ENCODE measurements around the gene PSEN2. TPM values are rescaled to one million over a fixed set of nuclear protein-coding genes. Genes with fewer than 3 reads are reported as not detected.

PSEN2 gene
- total RNA-seq, 2 experiments from 2014 or later, result 0.81 to 1.2 TPM

DNA sequence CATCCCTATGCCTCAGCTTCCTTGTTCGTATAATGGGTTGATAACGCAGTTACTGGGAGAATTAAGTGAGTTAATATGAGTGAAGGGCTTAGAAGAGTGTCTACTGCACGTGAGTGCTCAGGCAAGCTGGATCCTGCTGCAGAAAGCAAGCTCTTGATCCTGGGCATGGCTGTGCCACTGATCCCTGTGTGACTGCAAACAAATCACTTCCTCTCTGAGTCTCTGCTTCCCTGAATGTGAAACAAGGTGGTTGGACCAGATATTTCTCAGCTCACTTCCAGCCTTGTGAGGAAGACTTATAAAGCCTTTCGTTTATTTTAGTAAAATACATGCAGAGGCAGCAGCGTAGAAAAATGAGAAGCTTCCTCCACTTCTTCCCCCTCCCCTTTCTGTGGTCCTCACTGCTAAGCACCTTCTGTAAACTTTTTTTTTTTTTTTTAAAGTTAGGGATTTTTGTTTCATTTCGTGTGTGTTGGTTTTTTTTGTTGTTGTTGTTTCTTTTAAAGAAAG is 13.8 kb downstream of the PSEN2 start:
- H3K4me1 Mint-ChIP-seq (ENCODE audit: low read depth), result peaks cover 43% of the 10 kb centered on the region
- CTCF ChIA-PET, result interaction anchor here (0.9 kb wide), 1 partner anchor 59 kb away, joined by 3 read pairs; no protein-coding TSS in a partner anchor
- intact Hi-C loops (cut with DNase I, micrococcal nuclease), result no loop called here

DNA sequence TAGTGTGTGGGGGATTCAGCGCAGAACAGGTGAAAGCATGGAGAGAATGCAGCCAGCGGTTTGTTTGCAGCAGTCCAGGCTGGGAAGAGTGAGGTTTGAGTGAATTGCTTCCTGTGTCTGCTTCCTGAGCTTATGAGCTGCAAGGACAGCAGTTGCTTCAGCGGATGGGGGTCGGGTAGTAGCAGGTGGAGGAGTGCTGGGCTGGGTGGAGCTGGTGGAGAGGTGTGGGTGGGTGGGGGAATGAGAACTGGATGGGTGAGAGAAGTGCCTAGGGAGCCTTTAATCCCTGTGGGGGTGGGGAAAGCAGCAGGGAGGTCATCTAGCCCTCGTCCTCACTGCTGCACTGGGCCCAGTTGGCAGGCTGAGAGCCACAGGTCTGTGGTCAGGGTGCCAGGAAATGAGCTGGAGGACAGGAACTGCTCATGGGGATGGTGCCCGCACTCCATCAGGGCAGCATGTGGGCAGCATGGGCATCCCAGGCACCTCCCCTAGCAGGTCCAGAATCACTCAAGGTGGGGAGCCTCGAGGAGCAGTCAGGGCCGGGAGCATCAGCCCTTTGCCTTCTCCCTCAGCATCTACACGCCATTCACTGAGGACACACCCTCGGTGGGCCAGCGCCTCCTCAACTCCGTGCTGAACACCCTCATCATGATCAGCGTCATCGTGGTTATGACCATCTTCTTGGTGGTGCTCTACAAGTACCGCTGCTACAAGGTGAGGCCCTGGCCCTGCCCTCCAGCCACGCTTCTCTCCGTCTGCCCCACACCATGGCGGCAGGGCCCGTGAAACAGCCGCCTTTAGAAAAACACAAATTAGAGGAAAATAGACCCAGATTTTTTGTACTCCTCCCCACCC is 14.8 kb downstream of the PSEN2 start:
- ChIA-PET POLR2A (interaction anchor here (1.3 to 3.8 kb wide), 3 partner anchors 9 to 54 kb away, joined by 3 to 53 read pairs (median 6); partner anchors contain the start of gene COQ8A), CTCF (no interaction called here)
- intact Hi-C loops (cut with DNase I, micrococcal nuclease), result no loop called here
- Mint-ChIP-seq H3K4me3 (peak overlapping the region; percentile 27), H3K27ac (no peak overlapping the region), H3K9me3 (no peaks in the 10 kb centered on the region), H3K36me3 (ENCODE audit: low read depth) (no peaks in the 10 kb centered on the region), H3K27me3 (no peaks in the 10 kb centered on the region), H3K4me1 (ENCODE audit: low read depth) (peaks cover 43% of the 10 kb centered on the region)
- Histone ChIP-seq H3K4me3 (ENCODE audit: low read length) (no peak overlapping the region), H3K4me1 (ENCODE audit: insufficient read depth, low read length) (peaks cover 50% of the 10 kb centered on the region), H3K9me3 (ENCODE audit: control insufficient read depth in 1 of 2, insufficient read depth in 1 of 2, low read length in 2 of 2) (no peaks in the 10 kb centered on the region), H3K27me3 (ENCODE audit: control insufficient read depth in 1 of 2, insufficient read depth in 2 of 2, low read length in 2 of 2) (no peaks in the 10 kb centered on the region), H3K27ac (ENCODE audit: low read depth in 1 of 2, low read length in 2 of 2) (no peak overlapping the region), H3K36me3 (ENCODE audit: insufficient read depth, low read length) (no peaks in the 10 kb centered on the region)
- ATAC-seq (ENCODE audit: poor library complexity) (no peak), DNase-seq (peak in 1 of 14 experiments; percentile 24)
- TF ChIP-seq, protein P1, sequence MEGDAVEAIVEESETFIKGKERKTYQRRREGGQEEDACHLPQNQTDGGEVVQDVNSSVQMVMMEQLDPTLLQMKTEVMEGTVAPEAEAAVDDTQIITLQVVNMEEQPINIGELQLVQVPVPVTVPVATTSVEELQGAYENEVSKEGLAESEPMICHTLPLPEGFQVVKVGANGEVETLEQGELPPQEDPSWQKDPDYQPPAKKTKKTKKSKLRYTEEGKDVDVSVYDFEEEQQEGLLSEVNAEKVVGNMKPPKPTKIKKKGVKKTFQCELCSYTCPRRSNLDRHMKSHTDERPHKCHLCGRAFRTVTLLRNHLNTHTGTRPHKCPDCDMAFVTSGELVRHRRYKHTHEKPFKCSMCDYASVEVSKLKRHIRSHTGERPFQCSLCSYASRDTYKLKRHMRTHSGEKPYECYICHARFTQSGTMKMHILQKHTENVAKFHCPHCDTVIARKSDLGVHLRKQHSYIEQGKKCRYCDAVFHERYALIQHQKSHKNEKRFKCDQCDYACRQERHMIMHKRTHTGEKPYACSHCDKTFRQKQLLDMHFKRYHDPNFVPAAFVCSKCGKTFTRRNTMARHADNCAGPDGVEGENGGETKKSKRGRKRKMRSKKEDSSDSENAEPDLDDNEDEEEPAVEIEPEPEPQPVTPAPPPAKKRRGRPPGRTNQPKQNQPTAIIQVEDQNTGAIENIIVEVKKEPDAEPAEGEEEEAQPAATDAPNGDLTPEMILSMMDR (IDR thresholded peaks at IDR 0.05), result no peak

More for the DNA sequence above, 13.8 kb downstream of the PSEN2 start:
- H3K36me3 Mint-ChIP-seq (ENCODE audit: low read depth), result no peaks in the 10 kb centered on the region
- Histone ChIP-seq H3K27me3 (ENCODE audit: control insufficient read depth in 1 of 2, insufficient read depth in 2 of 2, low read length in 2 of 2) (no peaks in the 10 kb centered on the region), H3K4me1 (ENCODE audit: insufficient read depth, low read length) (peaks cover 50% of the 10 kb centered on the region), H3K27ac (ENCODE audit: low read depth in 1 of 2, low read length in 2 of 2) (no peak overlapping the region), H3K36me3 (ENCODE audit: insufficient read depth, low read length) (no peaks in the 10 kb centered on the region), H3K9me3 (ENCODE audit: control insufficient read depth in 1 of 2, insufficient read depth in 1 of 2, low read length in 2 of 2) (no peaks in the 10 kb centered on the region), H3K4me3 (ENCODE audit: low read length) (no peak overlapping the region)
- TF ChIP-seq, protein P1 (IDR thresholded peaks at IDR 0.05), result no peak
- H3K4me3 Mint-ChIP-seq, result peak overlapping the region; percentile 63
- no peaks in the 10 kb centered on the region for H3K9me3 Mint-ChIP-seq
- ATAC-seq (ENCODE audit: poor library complexity), result no peak
- no peaks in the 10 kb centered on the region for H3K27me3 Mint-ChIP-seq
- POLR2A ChIA-PET, result interaction anchor here (0.7 to 3.8 kb wide), 4 partner anchors 10 to 254 kb away, joined by 3 to 53 read pairs (median 5); partner anchors contain the start of gene COQ8A
- peak in 3 of 14 experiments; percentile 20 to 31 (median 20) for DNase-seq
- H3K27ac Mint-ChIP-seq, result peak overlapping the region; percentile 82

DNA sequence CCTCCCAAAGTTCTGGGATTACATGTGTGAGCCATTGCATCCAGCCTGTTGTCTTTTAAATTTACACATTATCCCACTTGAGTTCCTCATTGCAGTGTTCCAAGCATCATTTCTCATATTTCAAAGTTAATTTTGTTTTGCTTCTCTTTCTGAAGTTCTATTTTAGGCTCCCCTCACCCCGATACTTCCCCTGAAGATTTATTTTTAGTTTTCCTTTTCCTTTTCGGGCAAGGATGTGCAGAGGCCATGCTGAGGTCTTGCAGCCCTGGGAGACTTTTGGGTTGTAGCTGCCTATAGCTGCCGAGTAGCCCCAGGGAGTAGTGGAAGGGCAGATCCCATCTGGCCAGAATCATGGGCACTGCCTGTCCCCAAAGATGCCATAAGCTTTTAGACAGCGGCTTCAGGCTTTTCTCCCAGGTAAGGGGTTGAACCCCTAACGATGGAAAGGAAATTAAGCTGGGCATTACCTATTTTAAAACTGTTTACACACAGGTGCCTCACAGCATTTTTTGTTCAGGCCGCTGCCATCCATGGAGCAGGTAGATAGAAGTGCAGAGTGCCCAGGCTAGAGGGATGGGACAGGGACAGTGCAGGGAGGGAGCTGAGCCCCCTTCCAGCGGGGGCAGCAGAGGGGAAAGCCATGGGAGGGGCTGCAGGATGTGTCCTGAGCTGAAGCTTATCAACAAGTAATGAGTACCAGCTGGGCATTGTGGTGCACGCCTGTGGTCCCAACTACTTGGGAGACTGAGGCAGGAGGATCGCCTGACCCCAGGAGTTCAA is 15.9 kb downstream of the PSEN2 start:
- Mint-ChIP-seq H3K27me3 (no peaks in the 10 kb centered on the region), H3K9me3 (no peaks in the 10 kb centered on the region), H3K4me3 (no peak overlapping the region), H3K36me3 (ENCODE audit: low read depth) (no peaks in the 10 kb centered on the region), H3K4me1 (ENCODE audit: low read depth) (peaks cover 43% of the 10 kb centered on the region), H3K27ac (no peak overlapping the region)
- Histone ChIP-seq H3K27me3 (ENCODE audit: control insufficient read depth in 1 of 2, insufficient read depth in 2 of 2, low read length in 2 of 2) (no peaks in the 10 kb centered on the region), H3K9me3 (ENCODE audit: control insufficient read depth in 1 of 2, insufficient read depth in 1 of 2, low read length in 2 of 2) (no peaks in the 10 kb centered on the region), H3K4me1 (ENCODE audit: insufficient read depth, low read length) (peaks cover 47% of the 10 kb centered on the region), H3K36me3 (ENCODE audit: insufficient read depth, low read length) (no peaks in the 10 kb centered on the region), H3K27ac (ENCODE audit: low read depth in 1 of 2, low read length in 2 of 2) (no peak overlapping the region), H3K4me3 (ENCODE audit: low read length) (no peak overlapping the region)
- DNase-seq (no peak), ATAC-seq (ENCODE audit: poor library complexity) (no peak)
- TF ChIP-seq, protein P1 (IDR thresholded peaks at IDR 0.05), result no peak
- POLR2A ChIA-PET, result interaction anchor here (0.6 kb wide), 1 partner anchor 1566 kb away, joined by 3 read pairs; no protein-coding TSS in a partner anchor
- CTCF ChIA-PET, result no interaction called here
- intact Hi-C loops (cut with DNase I, micrococcal nuclease), result no loop called here
